NCI-H510A treated with DMSO at 0.1 percent for 48 hours (cell line): ENCODE results near the gene ATP13A1.
"Not testable (repeated sequence)": the region's sequence is repeated elsewhere in the genome, so short reads cannot be mapped to it uniquely, and the experiment has no call there.

Experiments used
- DNase-seq: peaks from one replicate; lab custom pipeline; 2025; lab: John Stamatoyannopoulos, UW

Gene ATP13A1

DNA sequence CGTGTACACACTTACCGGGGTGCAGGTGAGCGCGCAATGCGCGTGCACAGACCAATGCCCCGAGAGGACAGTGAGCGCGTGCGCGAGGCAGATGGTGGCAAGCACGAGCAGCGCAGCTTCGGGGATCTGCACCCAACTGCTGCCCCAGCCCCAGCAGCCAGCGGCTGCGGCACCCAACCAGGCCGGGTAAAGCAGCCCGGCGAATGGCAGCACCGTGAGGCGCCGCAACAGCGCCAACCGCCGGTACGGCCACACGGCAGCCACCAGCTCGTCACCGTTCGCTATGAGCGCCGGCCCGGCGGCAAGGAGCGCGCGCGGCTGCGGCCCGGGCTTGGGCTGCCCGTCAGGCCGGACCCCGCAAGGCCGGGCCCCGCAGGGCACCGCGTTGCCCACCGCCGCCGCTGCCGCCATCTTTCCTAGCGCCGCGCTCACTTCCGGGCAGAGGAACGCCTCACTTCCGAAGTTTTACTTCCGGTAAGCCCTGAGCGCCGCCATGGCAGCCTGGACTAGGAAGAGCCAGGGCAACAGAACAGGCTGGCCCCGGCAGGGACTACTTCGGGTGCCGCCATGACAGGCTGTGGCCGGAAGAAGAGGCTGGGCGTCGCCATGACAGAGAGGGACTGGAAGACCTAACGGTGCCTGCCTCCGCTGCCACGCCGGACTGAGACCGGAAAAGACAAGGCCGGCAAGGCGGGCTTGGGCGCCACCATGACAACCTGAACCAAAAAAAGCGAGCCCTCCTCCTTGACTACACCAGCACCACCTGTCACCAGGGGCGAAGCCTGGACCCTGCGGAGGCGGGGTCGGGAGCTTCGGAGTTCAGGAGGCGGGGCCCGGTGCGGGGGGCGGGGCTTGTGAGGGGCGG lies at the start of gene ATP13A1:
TSS of gene ATP13A1 (minus strand) at position 421 of the 865 bp plus-strand sequence. CDS start at position 411, 10 bp downstream.
- peak; percentile 94 for DNase-seq

DNA sequence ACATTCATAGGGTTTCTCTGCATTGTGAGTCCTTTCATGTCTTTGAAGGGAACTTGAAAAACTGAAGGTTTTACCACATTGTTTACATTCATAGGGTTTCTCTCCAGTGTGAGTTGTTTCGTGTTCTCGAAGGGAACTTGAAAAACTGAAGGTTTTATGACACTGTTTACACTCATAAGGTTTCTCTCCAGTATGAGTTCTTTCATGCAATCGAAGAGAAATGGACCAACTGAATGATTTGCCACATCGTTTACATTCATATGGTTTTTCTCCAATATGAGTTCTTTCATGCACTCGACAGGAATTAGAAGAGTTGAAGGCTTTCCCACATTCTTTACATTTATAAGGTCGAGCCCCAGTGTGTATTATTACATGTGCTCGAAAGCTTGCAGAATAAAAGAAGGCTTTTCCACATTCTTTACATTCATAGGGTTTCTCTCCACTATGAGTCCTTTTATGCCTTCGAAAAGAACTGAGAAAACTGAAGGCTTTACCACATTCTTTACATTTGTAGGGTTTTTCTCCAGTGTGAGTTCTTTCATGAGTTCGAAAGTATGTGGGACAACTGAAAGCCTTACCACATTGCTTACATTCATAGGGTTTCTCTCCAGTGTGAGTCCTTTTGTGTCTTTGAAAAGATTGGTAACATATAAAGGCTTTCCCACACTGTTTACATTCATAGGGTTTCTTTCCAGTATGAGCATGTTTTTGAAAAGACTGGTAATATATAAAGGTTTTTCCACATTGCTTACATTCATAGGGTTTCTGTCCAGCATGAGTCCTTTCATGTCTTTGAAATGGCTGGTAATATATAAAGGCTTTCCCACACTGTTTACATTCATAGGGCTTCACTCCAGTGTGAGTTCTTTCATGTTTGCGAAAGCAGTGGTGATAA lies 48.7 kb upstream of the ATP13A1 start:
- DNase-seq: no peak

- no peak for DNase-seq
Observed at GRCh38 chr19:19711306-19711933, 47.9 kb upstream of the ATP13A1 start.

GRCh38 chr19:19710506-19710905 lies 47.0 kb upstream of the ATP13A1 start:
- DNase-seq: no peak

DNA sequence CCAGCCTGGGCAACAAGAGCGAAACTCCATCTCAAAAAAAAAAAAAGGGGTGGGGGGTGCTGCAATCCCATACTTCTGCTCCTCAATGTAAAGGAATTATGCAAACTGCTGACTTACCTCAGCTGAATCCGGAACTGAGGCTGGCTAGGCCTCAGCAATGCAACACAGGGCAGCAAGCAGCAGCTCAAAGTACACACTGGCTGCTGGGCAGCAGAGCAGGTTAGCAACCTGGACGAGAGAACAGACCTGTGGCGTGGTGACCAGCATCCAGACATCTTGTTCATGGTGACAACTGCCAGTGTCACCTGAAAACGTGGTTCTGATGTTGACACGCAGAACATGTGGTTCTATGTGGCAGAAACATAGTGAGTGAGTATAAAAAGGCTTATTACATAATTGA lies 41.4 kb upstream of the ATP13A1 start:
- no peak for DNase-seq

- DNase-seq: not testable (repeated sequence)
Observed at GRCh38 chr19:19700493-19700892, 37.0 kb upstream of the ATP13A1 start.

- DNase-seq: no peak
Observed at GRCh38 chr19:19697589-19697988, 34.1 kb upstream of the ATP13A1 start.

DNA sequence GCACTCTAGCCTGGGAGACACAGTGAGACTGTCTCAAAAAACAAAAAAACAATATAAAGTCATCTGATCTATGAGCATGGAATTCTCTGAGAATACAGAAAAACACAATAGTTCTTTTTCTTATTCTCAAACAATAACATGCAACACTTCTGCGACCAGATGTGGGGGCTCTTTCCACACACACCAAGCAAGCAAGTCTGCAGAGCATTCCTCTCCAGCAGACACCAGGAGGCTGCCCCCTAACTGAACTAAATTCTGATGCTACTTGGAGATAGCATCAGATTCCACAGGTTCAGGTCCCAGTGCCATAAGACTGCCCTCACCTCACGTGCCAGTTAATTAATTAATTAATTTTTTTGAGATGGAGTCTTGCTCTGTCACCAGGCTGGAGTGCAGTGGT lies 32.9 kb upstream of the ATP13A1 start:
- no peak for DNase-seq

- no peak for DNase-seq
Observed at GRCh38 chr19:19691683-19692082, 28.2 kb upstream of the ATP13A1 start.

DNA sequence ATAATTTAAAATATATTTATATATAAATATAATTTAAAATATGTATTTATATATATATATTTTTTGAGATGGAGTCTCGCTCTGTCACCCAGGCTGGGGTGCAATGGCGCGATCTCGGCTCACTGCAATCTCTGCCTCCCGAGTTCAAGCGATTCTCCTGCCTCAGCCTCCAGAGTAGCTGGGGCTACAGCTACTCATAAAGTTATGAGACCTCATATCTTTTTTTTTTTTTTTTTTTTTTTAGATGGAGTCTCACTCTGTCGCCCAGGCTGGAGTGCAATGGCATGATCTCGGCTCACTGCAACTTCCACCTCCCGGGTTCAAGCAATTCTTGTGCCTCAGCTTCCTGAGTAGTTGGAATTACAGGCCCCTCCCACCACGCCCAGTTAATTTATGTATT lies 25.5 kb upstream of the ATP13A1 start:
- not testable (repeated sequence) for DNase-seq

- DNase-seq: no peak
Observed at GRCh38 chr19:19687090-19687489, 23.6 kb upstream of the ATP13A1 start.

GRCh38 chr19:19686580-19686979 lies 23.1 kb upstream of the ATP13A1 start:
- no peak for DNase-seq

DNA sequence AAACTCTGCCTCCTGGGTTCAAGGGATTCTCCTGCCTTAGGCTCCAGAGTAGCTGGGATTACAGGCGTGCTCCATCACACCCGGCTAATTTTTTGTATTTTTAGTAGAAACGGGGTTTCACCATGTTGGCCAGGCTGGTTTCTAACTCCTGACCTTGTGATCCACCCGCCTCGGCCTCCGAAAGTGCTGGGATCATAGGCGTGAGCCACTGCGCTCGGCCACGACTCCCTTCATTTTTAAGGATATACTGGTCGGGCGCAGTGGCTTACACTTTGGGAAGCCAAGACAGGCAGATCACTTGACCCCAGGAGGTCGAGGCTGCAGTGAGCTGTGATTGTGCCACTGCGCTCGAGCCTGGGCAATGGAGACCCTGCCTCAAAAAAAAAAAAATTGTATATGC lies 22.6 kb upstream of the ATP13A1 start:
- DNase-seq: not testable (repeated sequence)

DNA sequence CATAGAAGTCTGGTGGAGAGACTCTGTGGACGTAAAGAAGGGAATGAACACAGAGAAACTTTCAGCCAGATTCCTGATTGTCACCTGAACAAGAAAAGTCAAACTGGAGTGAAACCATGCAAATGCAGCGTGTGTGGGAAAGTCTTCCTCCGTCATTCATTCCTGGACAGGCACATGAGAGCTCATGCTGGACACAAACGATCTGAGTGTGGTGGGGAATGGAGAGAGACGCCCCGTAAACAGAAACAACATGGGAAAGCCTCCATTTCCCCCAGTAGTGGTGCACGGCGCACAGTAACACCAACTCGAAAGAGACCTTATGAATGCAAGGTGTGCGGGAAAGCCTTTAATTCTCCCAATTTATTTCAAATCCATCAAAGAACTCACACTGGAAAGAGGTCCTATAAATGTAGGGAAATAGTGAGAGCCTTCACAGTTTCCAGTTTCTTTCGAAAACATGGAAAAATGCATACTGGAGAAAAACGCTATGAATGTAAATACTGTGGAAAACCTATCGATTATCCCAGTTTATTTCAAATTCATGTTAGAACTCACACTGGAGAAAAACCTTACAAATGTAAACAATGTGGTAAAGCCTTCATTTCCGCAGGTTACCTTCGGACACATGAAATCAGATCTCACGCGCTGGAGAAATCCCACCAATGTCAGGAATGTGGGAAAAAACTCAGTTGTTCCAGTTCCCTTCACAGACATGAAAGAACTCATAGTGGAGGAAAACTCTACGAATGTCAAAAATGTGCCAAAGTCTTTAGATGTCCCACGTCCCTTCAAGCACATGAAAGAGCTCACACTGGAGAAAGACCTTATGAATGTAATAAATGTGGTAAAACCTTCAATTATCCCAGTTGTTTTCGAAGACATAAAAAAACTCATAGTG lies 15.9 kb upstream of the ATP13A1 start:
- no peak for DNase-seq

GRCh38 chr19:19677579-19677978 lies 14.1 kb upstream of the ATP13A1 start:
- no peak for DNase-seq

DNA sequence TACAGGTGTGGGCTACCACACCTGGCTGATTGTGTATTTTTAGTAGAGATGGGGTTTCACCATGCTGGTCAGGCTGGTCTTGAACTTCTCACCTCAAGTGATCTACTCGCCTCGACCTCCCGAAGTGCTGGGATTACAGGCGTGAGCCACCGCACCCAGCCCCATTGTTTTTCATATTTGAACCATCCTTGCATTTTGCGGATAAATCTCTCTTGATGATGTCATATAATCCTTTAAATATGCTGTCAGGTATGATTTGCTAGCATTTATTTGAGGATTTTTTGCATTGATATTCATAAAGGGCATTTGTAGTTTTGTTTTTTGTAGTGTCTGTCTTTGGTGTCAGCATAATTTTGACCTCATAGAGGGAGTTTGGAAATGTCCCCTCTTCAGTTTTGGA lies 10.8 kb upstream of the ATP13A1 start:
- DNase-seq: no peak

DNA sequence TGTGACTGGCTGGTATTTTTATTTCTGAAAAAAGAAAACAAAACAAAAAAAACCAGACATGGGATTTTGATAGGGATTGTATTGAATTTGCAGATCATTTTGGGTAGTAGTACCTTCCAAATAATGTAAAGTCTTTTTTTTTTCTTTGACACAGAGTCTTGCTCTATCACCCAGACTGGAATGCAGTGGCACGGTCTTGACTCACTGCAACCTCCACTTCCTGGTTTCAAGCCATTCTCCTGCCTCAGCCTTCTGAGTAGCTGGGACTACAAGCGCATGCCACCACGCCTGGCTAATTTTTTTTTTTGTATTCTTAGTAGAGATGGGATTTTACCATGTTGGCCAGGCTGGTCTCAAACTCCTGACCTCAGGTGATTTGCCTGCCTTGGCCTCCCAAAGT lies 9.3 kb upstream of the ATP13A1 start:
- no peak for DNase-seq

GRCh38 chr19:19670070-19670551 lies 6.6 kb upstream of the ATP13A1 start:
- DNase-seq: no peak

- peak; percentile 80 for DNase-seq
Observed at GRCh38 chr19:19668230-19669012, 4.9 kb upstream of the ATP13A1 start, which contains the start of gene ZNF101. TSS of gene ZNF101 (plus strand) at chr19:19668839. CDS start at chr19:19668964, 125 bp downstream.

GRCh38 chr19:19665420-19665948 lies 2.0 kb upstream of the ATP13A1 start:
- not testable (repeated sequence) for DNase-seq
